Cardiac fibroblast (primary cell): Measurements from ENCODE around the gene GTF3C5.

Experiments used
- DNase-seq, 2 donors: peaks; one replicate each; pipeline versions ENCODE4 v3.0.0 to v3.0.0-alpha.2; 2010; ENCODE audit warnings: low read depth in 2 of 2
- H3K4me3 ChIP-seq, 2 donors: replicated peaks in 1 of 2; 1 replicate in 1 of 2; 2 replicates in 1 of 2; pipeline ENCODE4 v1.5.1; 2011; ENCODE audit warnings: low read depth in 2 of 2, low read length in 2 of 2, mild to moderate bottlenecking in 2 of 2, moderate library complexity in 1 of 2
- CTCF ChIP-seq: IDR thresholded peaks from one replicate; pipeline ENCODE4 v1.5.1; 2011; ENCODE audit warnings: low read depth, mild to moderate bottlenecking, low read length, inconsistent platforms

The GTF3C5 gene

GRCh38 chr9:133004091-133004998, 26.5 kb upstream of the GTF3C5 start:
- no peak for DNase-seq
- no peak for TF ChIP-seq CTCF
- H3K4me3 ChIP-seq = no peak overlapping the region

- DNase-seq = no peak
- no peak overlapping the region for H3K4me3 ChIP-seq
Observed at GRCh38 chr9:133004999-133005760, 25.6 kb upstream of the GTF3C5 start.

GRCh38 chr9:133005957-133006356, 24.8 kb upstream of the GTF3C5 start:
- TF ChIP-seq CTCF = no peak
- DNase-seq = no peak
- H3K4me3 ChIP-seq = no peak overlapping the region

More at GRCh38 chr9:133004999-133005760, 25.6 kb upstream of the GTF3C5 start:
- TF ChIP-seq CTCF = no peak

- no peak overlapping the region for H3K4me3 ChIP-seq
- no peak for DNase-seq
- TF ChIP-seq CTCF = no peak
Observed at GRCh38 chr9:133006731-133007352, 24.0 kb upstream of the GTF3C5 start.

GRCh38 chr9:133008406-133008805, 22.4 kb upstream of the GTF3C5 start:
- no peak overlapping the region for H3K4me3 ChIP-seq
- no peak for DNase-seq
- no peak for TF ChIP-seq CTCF

- peak in 1 of 2 donors; percentile 6 for DNase-seq
- H3K4me3 ChIP-seq = no peak overlapping the region
Observed at GRCh38 chr9:133008824-133009223, 22.0 kb upstream of the GTF3C5 start.

More at GRCh38 chr9:133008824-133009223, 22.0 kb upstream of the GTF3C5 start:
- no peak for TF ChIP-seq CTCF
